Measurements from ENCODE around the gene OS9. TPM values are rescaled to one million over a fixed set of nuclear protein-coding genes. Genes with fewer than 3 reads are reported as not detected.
A peak's percentile ranks its signal among the peaks of the same experiment; 100 is the strongest.

OS9 gene
- polyA plus RNA-seq, 2 of the 4 experiments (the other 2 are of a cell fraction), result 128 to 183 TPM

GRCh38 chr12:57755194-57755453 lies 61.2 kb downstream of the OS9 start:
- CTCF ChIA-PET, result interaction anchor here (1.2 to 4.1 kb wide), 4 partner anchors 8 to 162 kb away, joined by 3 to 117 read pairs (median 15); partner anchors contain the start of gene CYP27B1
- DNase-seq (ENCODE audit: low read depth in 1 of 2, low spot score in 1 of 2), result no peak
- H3K4me1 ChIP-seq, result peaks cover 34% of the 10 kb centered on the region
- H3K4me3 ChIP-seq, result peak overlapping the region; percentile 77
- H3K27ac ChIP-seq, result peak overlapping the region; percentile 71 to 94
- no peaks in the 10 kb centered on the region for H3K9me3 ChIP-seq
- 4% methylated on average over 5 of the region's 34 CpGs for WGBS (ENCODE audit: missing lambda C conversion rate)
- FAIRE-seq, result no peak
- POLR2A ChIA-PET, result no interaction called here
- ATAC-seq, result no peak
- H3K4me2 ChIP-seq, result peak overlapping the region; percentile 99
- no peak for TF ChIP-seq PBX3 (IDR thresholded peaks at IDR 0.05)
- TF ChIP-seq NPAS2 (CRISPR knock-in tag; IDR thresholded peaks at IDR 0.05; ENCODE audit: borderline replicate concordance), result no peak
- TF ChIP-seq GATA3 (IDR thresholded peaks at IDR 0.05; ENCODE audit: borderline replicate concordance), result no peak
- TF ChIP-seq EP300 (IDR thresholded peaks at IDR 0.05), result no peak
- no peak for TF ChIP-seq TFCP2L1 (CRISPR knock-in tag; IDR thresholded peaks at IDR 0.05)
- TF ChIP-seq ZSCAN20 (CRISPR knock-in tag; IDR thresholded peaks at IDR 0.05), result no peak
- no peak for TF ChIP-seq CTCF (IDR thresholded peaks at IDR 0.05)
- no peak for TF ChIP-seq HDAC2 (IDR thresholded peaks at IDR 0.05)

GRCh38 chr12:57755454-57756372 lies 61.8 kb downstream of the OS9 start:
- ATAC-seq (peak in 1 of 2 experiments; percentile 0; a peak in 2 of 6 replicates), FAIRE-seq (no peak), DNase-seq (ENCODE audit: low read depth in 1 of 2, low spot score in 1 of 2) (no peak)
- WGBS (ENCODE audit: missing lambda C conversion rate), result 4% methylated on average over 23 of the region's 76 CpGs
- POLR2A ChIA-PET, result interaction anchor here (0.9 kb wide), 1 partner anchor 140 kb away, joined by 3 read pairs; no protein-coding TSS in a partner anchor
- Histone ChIP-seq H3K4me2 (peak overlapping the region; percentile 99), H3K9me3 (no peaks in the 10 kb centered on the region), H3K4me1 (peaks cover 32% of the 10 kb centered on the region), H3K27ac (peak overlapping the region; percentile 71 to 94), H3K4me3 (peak overlapping the region; percentile 77)
- TF ChIP-seq MAX (IDR thresholded peaks at IDR 0.05), result 0 out of 2 replicates have a peak, but pooled peaks have one; percentile 30
- no peak for TF ChIP-seq NR3C1 (IDR thresholded peaks at IDR 0.05)
- CTCF ChIA-PET, result interaction anchor here (0.8 to 4.1 kb wide), 26 partner anchors 9 to 172 kb away, joined by 3 to 117 read pairs (median 6); partner anchors contain the start of genes CYP27B1, PIP4K2C, TSFM and TSPAN31

GRCh38 chr12:57756406-57757341 lies 62.7 kb downstream of the OS9 start:
- no peak overlapping the region for H3K27ac ChIP-seq
- no peaks in the 10 kb centered on the region for H3K9me3 ChIP-seq
- ChIA-PET POLR2A (interaction anchor here (0.6 to 1.2 kb wide), 4 partner anchors 9 to 139 kb away, joined by 3 to 5 read pairs (median 3); partner anchors contain the start of genes EEF1AKMT3 and METTL1), CTCF (interaction anchor here (0.6 to 4.1 kb wide), 37 partner anchors 10 to 1826 kb away, joined by 3 to 117 read pairs (median 5); partner anchors contain the start of genes CTDSP2, CYP27B1, DGKA and PIP4K2C)
- H3K4me3 ChIP-seq, result peak overlapping the region; percentile 77
- peak overlapping the region; percentile 99 for H3K4me2 ChIP-seq
- peaks cover 28% of the 10 kb centered on the region for H3K4me1 ChIP-seq
- ATAC-seq (peak; percentile 43 to 77), DNase-seq (ENCODE audit: low read depth in 1 of 2, low spot score in 1 of 2) (peak; percentile 67 to 94), FAIRE-seq (no peak)
- 19% methylated on average over 22 of the region's 22 CpGs for WGBS (ENCODE audit: missing lambda C conversion rate)
- TF ChIP-seq RAD21 (conservative IDR thresholded peaks at IDR 0.05 in 1 of 2, IDR thresholded peaks at IDR 0.05 in 1 of 2), result peak; percentile 31 to 38; a peak in 2 of 5 replicates
- peak; percentile 75 for TF ChIP-seq CTCF (IDR thresholded peaks at IDR 0.05)
- peak; percentile 29; the same call in 2 of the 3 replicates for TF ChIP-seq SMC3 (IDR thresholded peaks at IDR 0.05)
- TF ChIP-seq HOXB13 (CRISPR knock-in tag; IDR thresholded peaks at IDR 0.05; ENCODE audit: low read depth), result no peak

Data from A549 (cell line).